ENCODE measurements around the gene GUCA1A.

DNA sequence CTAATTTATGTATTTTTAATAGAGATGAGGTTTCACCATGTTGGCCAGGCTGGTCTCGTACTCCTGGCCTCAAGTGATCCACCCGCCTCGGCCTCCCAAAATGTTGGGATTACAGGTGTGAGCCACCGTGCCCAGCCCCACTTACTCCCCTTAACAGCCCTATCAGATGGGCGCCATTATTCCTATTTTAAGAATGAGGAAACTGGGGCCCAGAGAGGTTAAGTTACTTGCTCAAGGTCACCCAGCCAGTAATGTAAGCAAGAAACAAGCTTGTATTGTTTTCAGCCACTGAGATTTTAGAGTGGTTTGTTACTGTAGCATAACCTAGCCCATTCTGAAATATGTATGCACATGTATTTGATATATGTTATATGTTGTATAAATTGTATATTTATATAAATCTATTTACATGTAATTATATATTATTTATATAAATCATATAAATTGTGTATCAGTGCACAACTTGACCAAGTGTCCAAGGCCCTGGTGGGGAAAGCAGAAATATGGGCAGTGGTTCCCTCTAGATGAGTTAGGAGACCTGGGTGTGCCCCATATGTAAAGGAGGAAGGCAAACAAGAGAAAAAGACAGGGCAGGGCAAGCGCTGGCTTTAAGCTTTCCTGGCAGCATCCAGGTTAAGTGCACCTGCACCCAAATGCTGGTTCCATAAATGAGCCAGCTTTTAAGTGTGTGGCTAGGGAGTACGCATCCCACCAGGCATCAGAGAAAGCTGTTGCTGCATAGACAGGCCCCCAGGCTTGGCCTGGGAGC is 1.2 kb upstream of the GUCA1A start:
- TF ChIP-seq POLR2A (IDR thresholded peaks at IDR 0.05) (no peak), EP300 (IDR thresholded peaks at IDR 0.05) (no peak)

Data from tibial nerve (tissue), 3 donors.